Measurements from ENCODE around the gene KRT10. TPM values are rescaled to one million over a fixed set of nuclear protein-coding genes. Genes with fewer than 3 reads are reported as not detected.

KRT10 gene
- total and polyA plus RNA-seq, 9 of the 15 experiments (the other 6 are each of a cell fraction or from before 2014, with no cell fraction given) = 47.0 to 179 (median 76.2) TPM

DNA sequence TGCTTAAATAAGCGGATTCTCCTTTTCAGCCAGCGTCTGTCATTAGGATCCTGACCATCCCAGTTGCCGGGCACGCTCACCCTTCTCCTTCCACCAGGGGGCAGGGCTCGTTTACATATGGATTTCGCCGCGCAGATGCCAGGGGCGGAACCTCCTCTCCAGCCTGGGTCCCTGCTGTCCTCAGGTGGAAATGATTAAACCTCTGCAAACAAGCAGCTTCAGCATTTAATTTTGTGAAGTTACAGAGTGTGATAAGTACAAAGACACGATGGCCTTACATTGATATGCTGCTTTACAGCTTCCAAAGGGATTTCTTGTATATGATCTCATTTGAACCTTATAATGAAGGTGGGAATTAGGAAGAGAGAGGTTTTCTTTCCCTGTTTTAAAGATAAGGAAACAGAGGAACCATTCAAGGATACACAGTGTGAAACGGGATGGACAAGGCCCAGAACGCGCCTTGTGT lies 18.8 kb downstream of the KRT10 start (continued):
- TF ChIP-seq CCNT2 (IDR thresholded peaks at IDR 0.05; ENCODE audit: borderline replicate concordance, extremely low read depth, insufficient read length, low read depth, low read length) = no peak
- TF ChIP-seq, protein P1, sequence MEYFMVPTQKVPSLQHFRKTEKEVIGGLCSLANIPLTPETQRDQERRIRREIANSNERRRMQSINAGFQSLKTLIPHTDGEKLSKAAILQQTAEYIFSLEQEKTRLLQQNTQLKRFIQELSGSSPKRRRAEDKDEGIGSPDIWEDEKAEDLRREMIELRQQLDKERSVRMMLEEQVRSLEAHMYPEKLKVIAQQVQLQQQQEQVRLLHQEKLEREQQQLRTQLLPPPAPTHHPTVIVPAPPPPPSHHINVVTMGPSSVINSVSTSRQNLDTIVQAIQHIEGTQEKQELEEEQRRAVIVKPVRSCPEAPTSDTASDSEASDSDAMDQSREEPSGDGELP (CRISPR knock-in tag; IDR thresholded peaks at IDR 0.05; ENCODE audit: borderline replicate concordance) = peak; percentile 25; the same call in 1 of the 2 replicates
- no peak for TF ChIP-seq NFIX (CRISPR knock-in tag; IDR thresholded peaks at IDR 0.05; ENCODE audit: low read depth)
- TF ChIP-seq ZNF347 (CRISPR knock-in tag; IDR thresholded peaks at IDR 0.05; ENCODE audit: low read depth) = no peak
- peak; percentile 76; the same call in 1 of the 2 replicates for TF ChIP-seq STAG1 (CRISPR knock-in tag; IDR thresholded peaks at IDR 0.05; ENCODE audit: borderline replicate concordance)
- TF ChIP-seq, protein P2, sequence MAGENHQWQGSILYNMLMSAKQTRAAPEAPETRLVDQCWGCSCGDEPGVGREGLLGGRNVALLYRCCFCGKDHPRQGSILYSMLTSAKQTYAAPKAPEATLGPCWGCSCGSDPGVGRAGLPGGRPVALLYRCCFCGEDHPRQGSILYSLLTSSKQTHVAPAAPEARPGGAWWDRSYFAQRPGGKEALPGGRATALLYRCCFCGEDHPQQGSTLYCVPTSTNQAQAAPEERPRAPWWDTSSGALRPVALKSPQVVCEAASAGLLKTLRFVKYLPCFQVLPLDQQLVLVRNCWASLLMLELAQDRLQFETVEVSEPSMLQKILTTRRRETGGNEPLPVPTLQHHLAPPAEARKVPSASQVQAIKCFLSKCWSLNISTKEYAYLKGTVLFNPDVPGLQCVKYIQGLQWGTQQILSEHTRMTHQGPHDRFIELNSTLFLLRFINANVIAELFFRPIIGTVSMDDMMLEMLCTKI (IDR thresholded peaks at IDR 0.05; ENCODE audit: partially characterized antibody) = no peak
- peak; percentile 66; the same call in 1 of the 2 replicates for TF ChIP-seq ZNF316 (IDR thresholded peaks at IDR 0.05)
- TF ChIP-seq RBM34 (IDR thresholded peaks at IDR 0.05; ENCODE audit: borderline replicate concordance, insufficient read depth, low read length) = no peak
- TF ChIP-seq, protein P3, sequence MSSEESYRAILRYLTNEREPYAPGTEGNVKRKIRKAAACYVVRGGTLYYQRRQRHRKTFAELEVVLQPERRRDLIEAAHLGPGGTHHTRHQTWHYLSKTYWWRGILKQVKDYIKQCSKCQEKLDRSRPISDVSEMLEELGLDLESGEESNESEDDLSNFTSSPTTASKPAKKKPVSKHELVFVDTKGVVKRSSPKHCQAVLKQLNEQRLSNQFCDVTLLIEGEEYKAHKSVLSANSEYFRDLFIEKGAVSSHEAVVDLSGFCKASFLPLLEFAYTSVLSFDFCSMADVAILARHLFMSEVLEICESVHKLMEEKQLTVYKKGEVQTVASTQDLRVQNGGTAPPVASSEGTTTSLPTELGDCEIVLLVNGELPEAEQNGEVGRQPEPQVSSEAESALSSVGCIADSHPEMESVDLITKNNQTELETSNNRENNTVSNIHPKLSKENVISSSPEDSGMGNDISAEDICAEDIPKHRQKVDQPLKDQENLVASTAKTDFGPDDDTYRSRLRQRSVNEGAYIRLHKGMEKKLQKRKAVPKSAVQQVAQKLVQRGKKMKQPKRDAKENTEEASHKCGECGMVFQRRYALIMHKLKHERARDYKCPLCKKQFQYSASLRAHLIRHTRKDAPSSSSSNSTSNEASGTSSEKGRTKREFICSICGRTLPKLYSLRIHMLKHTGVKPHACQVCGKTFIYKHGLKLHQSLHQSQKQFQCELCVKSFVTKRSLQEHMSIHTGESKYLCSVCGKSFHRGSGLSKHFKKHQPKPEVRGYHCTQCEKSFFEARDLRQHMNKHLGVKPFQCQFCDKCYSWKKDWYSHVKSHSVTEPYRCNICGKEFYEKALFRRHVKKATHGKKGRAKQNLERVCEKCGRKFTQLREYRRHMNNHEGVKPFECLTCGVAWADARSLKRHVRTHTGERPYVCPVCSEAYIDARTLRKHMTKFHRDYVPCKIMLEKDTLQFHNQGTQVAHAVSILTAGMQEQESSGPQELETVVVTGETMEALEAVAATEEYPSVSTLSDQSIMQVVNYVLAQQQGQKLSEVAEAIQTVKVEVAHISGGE (CRISPR knock-in tag; IDR thresholded peaks at IDR 0.05) = no peak
- TF ChIP-seq, protein P4, sequence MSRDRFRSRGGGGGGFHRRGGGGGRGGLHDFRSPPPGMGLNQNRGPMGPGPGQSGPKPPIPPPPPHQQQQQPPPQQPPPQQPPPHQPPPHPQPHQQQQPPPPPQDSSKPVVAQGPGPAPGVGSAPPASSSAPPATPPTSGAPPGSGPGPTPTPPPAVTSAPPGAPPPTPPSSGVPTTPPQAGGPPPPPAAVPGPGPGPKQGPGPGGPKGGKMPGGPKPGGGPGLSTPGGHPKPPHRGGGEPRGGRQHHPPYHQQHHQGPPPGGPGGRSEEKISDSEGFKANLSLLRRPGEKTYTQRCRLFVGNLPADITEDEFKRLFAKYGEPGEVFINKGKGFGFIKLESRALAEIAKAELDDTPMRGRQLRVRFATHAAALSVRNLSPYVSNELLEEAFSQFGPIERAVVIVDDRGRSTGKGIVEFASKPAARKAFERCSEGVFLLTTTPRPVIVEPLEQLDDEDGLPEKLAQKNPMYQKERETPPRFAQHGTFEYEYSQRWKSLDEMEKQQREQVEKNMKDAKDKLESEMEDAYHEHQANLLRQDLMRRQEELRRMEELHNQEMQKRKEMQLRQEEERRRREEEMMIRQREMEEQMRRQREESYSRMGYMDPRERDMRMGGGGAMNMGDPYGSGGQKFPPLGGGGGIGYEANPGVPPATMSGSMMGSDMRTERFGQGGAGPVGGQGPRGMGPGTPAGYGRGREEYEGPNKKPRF (IDR thresholded peaks at IDR 0.05; ENCODE audit: low read depth, low read length) = no peak
- no peak for TF ChIP-seq GTF2A2 (tag; IDR thresholded peaks at IDR 0.05)
- TF ChIP-seq MYNN (IDR thresholded peaks at IDR 0.05) = 0 out of 2 replicates have a peak, but pooled peaks have one; percentile 39
- no peak for TF ChIP-seq MYNN (CRISPR knock-in tag; IDR thresholded peaks at IDR 0.05)
- TF ChIP-seq, protein P5, sequence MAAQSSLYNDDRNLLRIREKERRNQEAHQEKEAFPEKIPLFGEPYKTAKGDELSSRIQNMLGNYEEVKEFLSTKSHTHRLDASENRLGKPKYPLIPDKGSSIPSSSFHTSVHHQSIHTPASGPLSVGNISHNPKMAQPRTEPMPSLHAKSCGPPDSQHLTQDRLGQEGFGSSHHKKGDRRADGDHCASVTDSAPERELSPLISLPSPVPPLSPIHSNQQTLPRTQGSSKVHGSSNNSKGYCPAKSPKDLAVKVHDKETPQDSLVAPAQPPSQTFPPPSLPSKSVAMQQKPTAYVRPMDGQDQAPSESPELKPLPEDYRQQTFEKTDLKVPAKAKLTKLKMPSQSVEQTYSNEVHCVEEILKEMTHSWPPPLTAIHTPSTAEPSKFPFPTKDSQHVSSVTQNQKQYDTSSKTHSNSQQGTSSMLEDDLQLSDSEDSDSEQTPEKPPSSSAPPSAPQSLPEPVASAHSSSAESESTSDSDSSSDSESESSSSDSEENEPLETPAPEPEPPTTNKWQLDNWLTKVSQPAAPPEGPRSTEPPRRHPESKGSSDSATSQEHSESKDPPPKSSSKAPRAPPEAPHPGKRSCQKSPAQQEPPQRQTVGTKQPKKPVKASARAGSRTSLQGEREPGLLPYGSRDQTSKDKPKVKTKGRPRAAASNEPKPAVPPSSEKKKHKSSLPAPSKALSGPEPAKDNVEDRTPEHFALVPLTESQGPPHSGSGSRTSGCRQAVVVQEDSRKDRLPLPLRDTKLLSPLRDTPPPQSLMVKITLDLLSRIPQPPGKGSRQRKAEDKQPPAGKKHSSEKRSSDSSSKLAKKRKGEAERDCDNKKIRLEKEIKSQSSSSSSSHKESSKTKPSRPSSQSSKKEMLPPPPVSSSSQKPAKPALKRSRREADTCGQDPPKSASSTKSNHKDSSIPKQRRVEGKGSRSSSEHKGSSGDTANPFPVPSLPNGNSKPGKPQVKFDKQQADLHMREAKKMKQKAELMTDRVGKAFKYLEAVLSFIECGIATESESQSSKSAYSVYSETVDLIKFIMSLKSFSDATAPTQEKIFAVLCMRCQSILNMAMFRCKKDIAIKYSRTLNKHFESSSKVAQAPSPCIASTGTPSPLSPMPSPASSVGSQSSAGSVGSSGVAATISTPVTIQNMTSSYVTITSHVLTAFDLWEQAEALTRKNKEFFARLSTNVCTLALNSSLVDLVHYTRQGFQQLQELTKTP (IDR thresholded peaks at IDR 0.05; ENCODE audit: low read depth in 1 of 2, partially characterized antibody in 2 of 2) = no peak
